KOPT-K1 (cell line): Measurements from ENCODE around the gene HOXA5.

Experiments used
- H3K27ac ChIP-seq: fragments of 200-600 bp; sonication (generic); 2 replicates; pipeline ENCODE4 v1.5.1; 2016; ENCODE audit warnings: antibody characterized with exemption, mild to moderate bottlenecking, low read depth, low read length; ENCODE audit not compliant: poor library complexity, severe bottlenecking
- H3K36me3 ChIP-seq: fragments of 200-600 bp; sonication (generic); 2 replicates; pipeline ENCODE4 v1.5.1; 2017; ENCODE audit warnings: antibody characterized with exemption, mild to moderate bottlenecking, low read length, moderate library complexity; ENCODE audit not compliant: insufficient read depth
- H3K9me3 ChIP-seq: fragments of 200-600 bp; sonication (generic); 2 replicates; pipeline ENCODE4 v1.5.1; 2017; ENCODE audit warnings: antibody characterized with exemption, low read length, mild to moderate bottlenecking; ENCODE audit not compliant: insufficient read depth, poor library complexity, severe bottlenecking

HOXA5 gene

GRCh38 chr7:27159266-27160144 is 16.0 kb upstream of the HOXA5 start:
- no peak overlapping the region for H3K27ac ChIP-seq
- H3K36me3 ChIP-seq: no peaks in the 10 kb centered on the region
- peaks cover 37% of the 10 kb centered on the region for H3K9me3 ChIP-seq

DNA sequence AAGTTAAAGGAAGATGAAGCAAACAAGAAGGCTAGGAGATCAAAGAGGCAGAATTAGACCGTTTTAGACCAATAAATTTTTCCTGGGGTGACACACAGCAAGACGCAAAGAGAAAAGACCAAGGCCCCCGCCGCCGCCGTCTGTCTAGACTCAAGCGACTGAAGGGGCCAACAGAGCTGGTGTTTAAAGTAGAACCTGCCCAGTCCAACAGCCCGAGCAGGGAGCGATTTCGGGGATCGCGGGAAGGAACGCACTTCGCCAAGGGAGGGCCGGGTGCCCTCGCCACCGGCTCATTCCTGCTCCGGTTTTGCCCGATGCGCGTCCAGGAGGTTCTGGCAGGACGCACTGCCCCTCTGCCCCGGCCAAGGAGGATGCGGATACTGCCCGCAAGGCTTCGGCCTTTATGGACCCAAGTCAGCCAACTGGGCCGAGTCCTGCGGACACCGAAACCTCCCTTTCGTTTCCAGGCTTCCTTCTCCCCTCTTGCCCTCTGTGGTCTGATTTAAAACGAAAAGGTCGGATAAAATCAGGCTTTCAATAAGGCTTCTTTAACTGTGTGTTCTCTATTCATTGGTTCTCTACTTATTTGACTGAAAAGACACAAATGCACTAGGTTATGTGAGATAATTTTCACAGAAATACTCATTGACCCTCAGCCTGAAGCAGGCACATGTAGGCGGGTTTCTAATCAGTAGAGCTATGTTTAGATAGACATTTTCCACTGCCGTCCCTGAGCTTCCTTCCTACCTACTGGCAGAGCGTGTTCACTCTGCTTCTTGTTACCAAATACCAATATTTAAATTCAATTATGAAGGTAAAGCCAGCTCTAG is 15.2 kb upstream of the HOXA5 start:
- H3K36me3 ChIP-seq: no peaks in the 10 kb centered on the region
- H3K9me3 ChIP-seq: peaks cover 37% of the 10 kb centered on the region
- no peak overlapping the region for H3K27ac ChIP-seq

- peaks cover 37% of the 10 kb centered on the region for H3K9me3 ChIP-seq
- H3K27ac ChIP-seq: no peak overlapping the region
- no peaks in the 10 kb centered on the region for H3K36me3 ChIP-seq
Observed at GRCh38 chr7:27157702-27158431, 14.4 kb upstream of the HOXA5 start.

GRCh38 chr7:27156916-27157701 is 13.6 kb upstream of the HOXA5 start:
- H3K9me3 ChIP-seq: peaks cover 37% of the 10 kb centered on the region

GRCh38 chr7:27156508-27156898 is 13.0 kb upstream of the HOXA5 start, which contains the start of gene HOXA7:
HOXA7 (minus strand) TSS chr7:27156675; CDS start chr7:27156545, 130 bp downstream.
- Histone ChIP-seq H3K9me3 (peaks cover 37% of the 10 kb centered on the region), H3K36me3 (no peaks in the 10 kb centered on the region), H3K27ac (no peak within 1 kb of the TSS)

More at GRCh38 chr7:27156916-27157701, 13.6 kb upstream of the HOXA5 start:
- Histone ChIP-seq H3K36me3 (no peaks in the 10 kb centered on the region), H3K27ac (no peak overlapping the region)

DNA sequence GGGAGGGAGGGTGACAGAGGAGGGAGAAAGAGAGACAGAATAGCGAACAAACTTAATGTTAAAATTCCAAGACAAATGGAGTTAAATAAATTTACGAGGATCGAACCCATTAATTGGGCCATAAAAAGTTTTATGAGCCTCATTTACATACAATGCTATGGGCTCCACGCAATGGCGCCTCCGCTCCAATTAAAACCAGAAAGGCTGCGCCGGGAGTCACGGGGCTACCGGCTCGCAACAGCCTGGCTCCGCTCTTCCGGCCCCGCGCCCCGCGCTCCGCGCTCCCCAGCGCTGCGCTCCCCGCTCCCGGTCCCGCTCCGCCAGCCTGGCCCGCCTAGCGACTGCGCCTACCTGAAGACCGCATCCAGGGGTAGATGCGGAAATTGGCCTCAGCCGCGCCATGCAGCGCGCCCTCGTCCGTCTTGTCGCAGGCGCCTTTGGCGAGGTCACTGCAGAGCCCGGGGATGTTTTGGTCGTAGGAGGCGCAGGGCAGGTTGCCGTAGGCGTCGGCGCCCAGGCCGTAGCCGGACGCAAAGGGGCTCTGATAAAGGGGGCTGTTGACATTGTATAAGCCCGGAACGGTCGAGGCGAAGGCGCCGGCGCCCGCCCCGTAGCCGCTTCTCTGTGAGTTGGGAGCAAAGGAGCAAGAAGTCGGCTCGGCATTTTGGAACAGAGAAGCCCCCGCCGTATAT is 12.5 kb upstream of the HOXA5 start:
- H3K27ac ChIP-seq: no peak overlapping the region
- peaks cover 37% of the 10 kb centered on the region for H3K9me3 ChIP-seq
- H3K36me3 ChIP-seq: no peaks in the 10 kb centered on the region

DNA sequence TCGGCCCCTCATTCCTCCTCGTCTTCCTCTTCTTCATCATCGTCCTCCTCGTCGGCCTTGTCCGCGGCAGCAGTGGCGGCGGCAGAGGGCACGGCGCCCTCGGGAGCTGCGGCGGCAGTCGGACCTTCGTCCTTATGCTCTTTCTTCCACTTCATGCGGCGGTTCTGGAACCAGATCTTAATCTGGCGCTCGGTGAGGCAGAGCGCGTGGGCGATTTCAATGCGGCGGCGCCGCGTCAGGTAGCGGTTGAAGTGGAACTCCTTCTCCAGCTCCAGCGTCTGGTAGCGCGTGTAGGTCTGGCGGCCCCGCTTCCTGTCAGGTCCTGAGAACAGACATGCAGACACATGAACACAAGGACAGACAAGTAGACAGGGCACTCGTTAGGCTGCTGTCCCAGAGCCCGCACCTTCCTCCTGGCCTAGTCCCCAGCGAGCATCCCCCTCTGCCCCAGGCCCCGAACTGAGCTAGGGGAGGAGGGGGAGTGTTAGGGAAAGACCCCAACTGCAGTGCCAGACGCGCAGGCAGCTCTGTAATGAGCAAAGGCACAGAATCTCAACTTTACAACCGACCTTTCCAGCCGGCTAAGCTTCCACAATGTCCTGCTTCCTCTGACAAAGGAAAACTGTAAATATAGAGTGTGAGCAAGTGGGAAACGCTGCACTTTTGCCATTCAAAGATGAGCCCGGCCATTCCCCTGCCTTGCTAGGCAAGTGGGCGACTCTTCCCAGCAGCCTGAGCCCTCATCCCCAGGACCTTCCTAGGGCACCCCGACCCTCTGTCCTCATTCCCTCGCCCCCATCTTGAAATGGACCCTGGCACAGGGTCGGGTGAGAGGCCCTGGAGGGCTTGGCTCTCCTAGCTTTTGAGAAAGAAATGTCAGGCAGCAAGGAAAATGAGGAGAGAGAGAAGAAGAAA is 11.7 kb upstream of the HOXA5 start:
- Histone ChIP-seq H3K27ac (no peak overlapping the region), H3K36me3 (no peaks in the 10 kb centered on the region), H3K9me3 (peaks cover 37% of the 10 kb centered on the region)

GRCh38 chr7:27154369-27154768 is 10.9 kb upstream of the HOXA5 start:
- H3K36me3 ChIP-seq: no peaks in the 10 kb centered on the region

GRCh38 chr7:27153526-27153925 is 10.0 kb upstream of the HOXA5 start:
- Histone ChIP-seq H3K27ac (no peak overlapping the region), H3K9me3 (peaks cover 35% of the 10 kb centered on the region), H3K36me3 (no peaks in the 10 kb centered on the region)

More at GRCh38 chr7:27154369-27154768, 10.9 kb upstream of the HOXA5 start:
- Histone ChIP-seq H3K27ac (no peak overlapping the region), H3K9me3 (peaks cover 37% of the 10 kb centered on the region)

GRCh38 chr7:27152816-27153442 is 9.4 kb upstream of the HOXA5 start:
- H3K27ac ChIP-seq: no peak overlapping the region
- H3K36me3 ChIP-seq: no peaks in the 10 kb centered on the region
- peaks cover 29% of the 10 kb centered on the region for H3K9me3 ChIP-seq

DNA sequence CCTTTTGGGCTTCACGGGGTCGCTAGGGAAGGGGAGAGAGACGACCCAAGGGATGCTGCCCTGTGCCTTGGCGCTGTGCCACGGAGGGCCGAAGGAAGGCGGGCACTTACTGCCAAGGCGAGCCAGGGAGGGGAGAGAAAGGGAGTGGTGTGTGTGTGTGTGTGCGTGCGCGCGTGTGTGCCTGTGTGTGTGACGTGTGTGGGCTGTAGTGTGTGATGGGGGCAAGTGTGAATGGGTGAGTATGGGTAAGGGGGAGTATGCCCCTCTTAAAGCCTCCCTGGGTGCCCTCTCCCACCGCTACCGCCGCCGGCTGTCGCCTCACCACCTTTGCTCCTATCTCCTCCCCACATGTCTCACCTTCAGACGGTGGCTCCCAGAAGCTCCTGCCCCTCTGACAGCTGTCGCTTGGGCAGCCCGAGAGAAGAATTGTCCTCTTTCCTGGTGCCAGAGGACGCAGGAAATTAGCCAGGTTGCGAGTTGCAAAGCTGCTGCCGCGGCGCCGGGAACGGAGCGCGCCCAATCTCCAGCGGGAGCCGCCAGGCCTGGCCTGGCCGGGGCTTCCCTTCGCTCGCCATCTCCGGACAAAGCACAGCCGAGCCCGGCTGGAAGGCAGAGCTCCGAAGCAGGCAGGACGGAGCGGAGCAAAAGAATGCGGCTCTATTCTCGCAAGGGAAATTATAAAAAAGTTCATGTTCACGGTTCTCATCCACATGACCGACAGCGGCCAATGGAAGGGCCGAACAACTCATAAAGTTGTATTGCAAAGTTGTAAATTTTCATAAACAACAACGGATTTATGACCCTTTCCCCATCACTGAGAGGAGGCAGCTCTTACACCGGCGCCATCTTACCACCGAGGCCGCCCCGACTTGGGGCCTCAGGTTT is 8.7 kb upstream of the HOXA5 start, which contains the start of gene HOXA3:
TSS of gene HOXA3 (minus strand) at position 653 of the 885 bp plus-strand sequence. CDS start 41,943 bp downstream, outside the sequence.
- H3K27ac ChIP-seq: no peak within 1 kb of the TSS
- H3K9me3 ChIP-seq: peaks cover 22% of the 10 kb centered on the region
- H3K36me3 ChIP-seq: no peaks in the 10 kb centered on the region
